PC-3 (cell line): Measurements from ENCODE around the gene EXOSC6.

Experiments used
- EZH2 ChIP-seq: fragments of 300-600 bp; sonication (generic); IDR thresholded peaks from one replicate; pipeline ENCODE4 v1.6.1; 2017; ENCODE audit warnings: antibody characterized with exemption, mild to moderate bottlenecking, low read length; ENCODE audit not compliant: unreplicated experiment
- TF ChIP-seq, protein P1 (sequence below): fragments of 300-600 bp; sonication (generic); conservative IDR thresholded peaks from 2 replicates; pipeline ENCODE4 v1.5.1; 2017; ENCODE audit warnings: antibody characterized with exemption, low read depth, mild to moderate bottlenecking, low read length

DNA sequence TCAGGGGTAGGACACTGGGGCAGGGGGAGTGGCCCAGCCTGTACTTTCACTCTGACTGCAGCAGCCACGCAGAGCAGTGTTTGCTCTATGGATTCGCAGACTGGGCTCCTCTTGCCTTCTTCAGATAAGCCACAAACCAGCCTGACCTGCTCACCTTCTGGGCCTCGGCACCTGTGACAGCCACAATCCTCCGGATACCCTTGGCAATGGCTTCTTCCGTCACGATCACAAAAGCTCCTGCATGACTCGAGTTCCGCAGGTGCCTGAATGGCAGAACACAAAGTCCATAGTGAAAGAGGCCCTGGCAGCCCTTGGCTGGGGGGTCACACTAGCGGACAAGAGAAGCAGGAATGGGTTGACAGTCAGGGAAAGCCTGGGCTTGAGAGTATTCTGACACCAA, 3.8 kb upstream of the EXOSC6 start:
- TF ChIP-seq, protein P1, sequence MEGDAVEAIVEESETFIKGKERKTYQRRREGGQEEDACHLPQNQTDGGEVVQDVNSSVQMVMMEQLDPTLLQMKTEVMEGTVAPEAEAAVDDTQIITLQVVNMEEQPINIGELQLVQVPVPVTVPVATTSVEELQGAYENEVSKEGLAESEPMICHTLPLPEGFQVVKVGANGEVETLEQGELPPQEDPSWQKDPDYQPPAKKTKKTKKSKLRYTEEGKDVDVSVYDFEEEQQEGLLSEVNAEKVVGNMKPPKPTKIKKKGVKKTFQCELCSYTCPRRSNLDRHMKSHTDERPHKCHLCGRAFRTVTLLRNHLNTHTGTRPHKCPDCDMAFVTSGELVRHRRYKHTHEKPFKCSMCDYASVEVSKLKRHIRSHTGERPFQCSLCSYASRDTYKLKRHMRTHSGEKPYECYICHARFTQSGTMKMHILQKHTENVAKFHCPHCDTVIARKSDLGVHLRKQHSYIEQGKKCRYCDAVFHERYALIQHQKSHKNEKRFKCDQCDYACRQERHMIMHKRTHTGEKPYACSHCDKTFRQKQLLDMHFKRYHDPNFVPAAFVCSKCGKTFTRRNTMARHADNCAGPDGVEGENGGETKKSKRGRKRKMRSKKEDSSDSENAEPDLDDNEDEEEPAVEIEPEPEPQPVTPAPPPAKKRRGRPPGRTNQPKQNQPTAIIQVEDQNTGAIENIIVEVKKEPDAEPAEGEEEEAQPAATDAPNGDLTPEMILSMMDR = no peak
- no peak for TF ChIP-seq EZH2
